Naive thymus-derived CD8-positive, alpha-beta T cell (primary cell): ENCODE data around the gene CFAP410. TPM values are rescaled to one million over a fixed set of nuclear protein-coding genes. Genes with fewer than 3 reads are reported as not detected.

ENCODE experiments used
- ATAC-seq, 2 donors: fragments of 150-1000 bp; cut with Tn5 transposase in 1 of 2; sonication (Bioruptor Pico), chemical (Tn5 transposase) in 1 of 2; 1 replicate in 1 of 2; 2 replicates in 1 of 2; pipeline ENCODE4 v1.10.0; 2021; ENCODE audit warnings: mild to moderate bottlenecking in 2 of 2, moderate library complexity in 2 of 2
- POLR2A ChIA-PET: fragments of 350-600 bp; sonication (Branson Sonifier 250); formaldehyde crosslinking; loops from one replicate; lab custom pipeline; 2021; ENCODE audit warnings: antibody characterized with exemption; lab: Charles Lee
- DNase-seq, 10 donors: peaks; one replicate each; pipeline versions ENCODE4 v3.0.0 to v3.0.0-alpha.2; 2020 to 2022
- H3K27ac Mint-ChIP-seq, 10 donors: one replicate each; pipeline ENCODE4 v1.8.0; 2020 to 2022; ENCODE audit warnings: mild to moderate bottlenecking in 10 of 10, mixed read lengths in 10 of 10, moderate library complexity in 4 of 10, inconsistent platforms in 1 of 10
- H3K27me3 Mint-ChIP-seq, 5 donors: one replicate each; pipeline ENCODE4 v1.8.0; 2021 to 2022; ENCODE audit warnings: mixed read lengths in 5 of 5
- H3K36me3 Mint-ChIP-seq, 3 donors: one replicate each; pipeline ENCODE4 v1.8.0; 2020 to 2022; ENCODE audit warnings: mixed read lengths in 3 of 3, mild to moderate bottlenecking in 2 of 3, inconsistent platforms in 1 of 3
- H3K4me1 Mint-ChIP-seq, 4 donors: one replicate each; pipeline ENCODE4 v1.8.0; 2021 to 2022; ENCODE audit warnings: mixed read lengths in 4 of 4
- H3K4me3 Mint-ChIP-seq, 10 donors: one replicate each; pipeline ENCODE4 v1.8.0; 2020 to 2022; ENCODE audit warnings: mild to moderate bottlenecking in 10 of 10, mixed read lengths in 10 of 10, moderate library complexity in 6 of 10, inconsistent platforms in 1 of 10
- H3K9me3 Mint-ChIP-seq, 9 donors: one replicate each; pipeline ENCODE4 v1.8.0; 2020 to 2022; ENCODE audit warnings: mixed read lengths in 9 of 9, mild to moderate bottlenecking in 3 of 9, inconsistent platforms in 1 of 9, moderate library complexity in 1 of 9
- polyA plus RNA-seq, 3 donors: library from polyadenylated mRNA; unstranded; fragments of 300-500 nt; fragmentation: Illumina TruSeq; gene quantifications; one replicate each; pipeline ENCODE4 v1.2.3, GENCODE V29; 2021
- total RNA-seq, 8 experiments: library from RNA in 2 of 8; stranded (reverse) in 2 of 8; gene quantifications; one replicate each; pipeline ENCODE4 v1.2.3 and lab custom pipeline; 2021 to 2026

CFAP410 gene
- total and polyA plus RNA-seq, 5 experiments from 2014 or later: 23.2 to 60.2 (median 40.6) TPM

DNA sequence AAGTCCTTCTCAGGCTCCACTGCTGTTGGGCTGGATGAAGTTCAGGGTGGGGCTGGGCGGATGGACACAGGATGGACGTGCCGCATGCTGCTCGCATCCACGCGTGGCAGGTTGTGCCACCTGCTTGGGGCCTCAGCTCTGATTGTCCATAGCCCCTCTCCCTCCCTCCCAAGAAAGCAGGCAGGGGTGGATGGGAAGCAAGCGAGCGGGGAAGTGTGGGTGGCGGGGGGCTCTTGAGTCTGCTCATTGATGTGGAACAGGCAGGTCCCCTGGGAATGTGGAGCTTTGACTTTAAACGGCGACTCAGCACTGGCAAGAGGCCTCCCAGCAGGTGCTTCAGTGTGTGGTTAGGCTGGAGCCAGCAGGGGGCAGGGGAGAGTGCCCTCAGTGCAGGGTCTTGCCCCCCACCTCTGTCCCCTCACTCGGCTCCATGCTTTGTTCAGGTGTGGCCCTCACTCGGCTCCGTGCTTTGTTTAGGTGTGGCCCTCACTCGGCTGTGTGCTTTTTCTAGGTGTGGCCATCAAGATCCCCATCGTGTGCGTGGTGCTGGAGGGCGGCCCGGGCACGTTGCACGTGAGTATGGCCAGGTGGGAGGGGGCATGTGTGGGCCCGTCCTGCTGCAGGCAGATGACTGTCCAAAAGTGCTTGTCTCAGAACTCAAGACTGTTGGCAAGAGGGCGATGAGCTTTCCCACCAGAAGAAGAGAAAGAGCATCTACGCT lies 38.2 kb upstream of the CFAP410 start:
- DNase-seq (no peak), ATAC-seq (no peak)
- Mint-ChIP-seq H3K27ac (no peak overlapping the region), H3K4me3 (no peak overlapping the region), H3K4me1 (peaks cover 15 to 32% (median 28%) of the 10 kb centered on the region in 4 donors), H3K9me3 (peaks cover 0 to 11% (median 5%) of the 10 kb centered on the region in 9 donors), H3K27me3 (peaks cover 0 to 3% (median 0%) of the 10 kb centered on the region in 5 donors), H3K36me3 (peaks cover 3 to 8% (median 6%) of the 10 kb centered on the region in 3 donors)
- POLR2A ChIA-PET: no interaction called here

DNA sequence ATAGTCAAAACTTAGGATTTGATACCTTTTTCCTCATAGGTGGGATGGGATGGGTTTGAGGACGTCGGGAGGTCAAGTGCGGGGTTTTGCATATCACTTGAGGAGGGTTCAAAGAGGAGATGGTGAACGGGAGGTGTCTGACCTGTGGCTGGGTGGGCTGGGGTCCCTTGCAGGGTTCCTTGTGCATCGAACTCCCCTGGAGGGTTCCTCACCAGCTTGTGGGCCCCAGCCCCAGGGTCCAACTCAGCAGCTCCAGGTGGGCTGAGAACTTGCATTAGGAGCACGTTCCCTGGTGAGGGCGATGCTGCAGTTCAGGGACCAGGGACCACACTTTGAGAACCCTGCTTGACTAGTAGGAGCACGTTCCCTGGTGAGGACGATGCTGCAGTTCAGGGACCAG lies 37.4 kb upstream of the CFAP410 start:
- POLR2A ChIA-PET: no interaction called here
- no peak overlapping the region for H3K4me3 Mint-ChIP-seq
- peaks cover 0 to 4% (median 0%) of the 10 kb centered on the region in 9 donors for H3K9me3 Mint-ChIP-seq
- H3K27me3 Mint-ChIP-seq: peaks cover 0 to 3% (median 0%) of the 10 kb centered on the region in 5 donors
- peaks cover 0 to 4% (median 0%) of the 10 kb centered on the region in 3 donors for H3K36me3 Mint-ChIP-seq
- peaks cover 15 to 32% (median 28%) of the 10 kb centered on the region in 4 donors for H3K4me1 Mint-ChIP-seq
- H3K27ac Mint-ChIP-seq: no peak overlapping the region
- ATAC-seq (no peak), DNase-seq (no peak)

DNA sequence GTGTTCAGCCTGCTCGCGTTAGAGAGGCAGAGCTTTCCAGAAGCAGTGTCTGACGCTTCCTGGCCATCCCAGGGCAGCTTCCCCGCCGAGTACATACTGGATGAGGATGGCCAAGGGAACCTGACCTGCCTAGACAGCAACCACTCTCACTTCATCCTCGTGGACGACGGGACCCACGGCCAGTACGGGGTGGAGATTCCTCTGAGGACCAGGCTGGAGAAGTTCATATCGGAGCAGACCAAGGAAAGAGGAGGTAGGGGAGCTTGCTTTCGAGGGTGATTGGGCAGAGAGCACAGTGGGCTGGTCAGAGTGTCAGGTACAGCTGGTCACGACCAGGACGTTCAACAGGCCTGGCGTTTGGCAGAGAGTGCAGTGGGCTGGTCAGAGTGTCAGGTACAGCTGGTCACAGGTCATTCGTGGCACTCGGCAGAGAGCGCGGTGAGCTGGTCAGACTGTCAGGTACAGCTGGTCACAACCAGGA lies 36.6 kb upstream of the CFAP410 start:
- H3K27ac Mint-ChIP-seq: peak overlapping the region in 2 of 10 donors; percentile 14 to 86
- DNase-seq: no peak
- H3K36me3 Mint-ChIP-seq: peaks cover 0 to 4% (median 0%) of the 10 kb centered on the region in 3 donors
- H3K9me3 Mint-ChIP-seq: peaks cover 0 to 2% (median 0%) of the 10 kb centered on the region in 9 donors
- peaks cover 15 to 32% (median 28%) of the 10 kb centered on the region in 4 donors for H3K4me1 Mint-ChIP-seq
- POLR2A ChIA-PET: no interaction called here
- H3K4me3 Mint-ChIP-seq: peak overlapping the region in 8 of 10 donors; percentile 20 to 79 (median 69)
- peaks cover 0 to 3% (median 0%) of the 10 kb centered on the region in 5 donors for H3K27me3 Mint-ChIP-seq
- no peak for ATAC-seq

- H3K4me3 Mint-ChIP-seq: peak overlapping the region; percentile 62 to 79 (median 69)
- H3K36me3 Mint-ChIP-seq: peaks cover 0 to 4% (median 0%) of the 10 kb centered on the region in 3 donors
- POLR2A ChIA-PET: no interaction called here
- peak overlapping the region in 3 of 10 donors; percentile 4 to 86 (median 13) for H3K27ac Mint-ChIP-seq
- no peaks in the 10 kb centered on the region for H3K9me3 Mint-ChIP-seq
- ATAC-seq: peak; percentile 42 to 74
- peaks cover 0 to 3% (median 0%) of the 10 kb centered on the region in 5 donors for H3K27me3 Mint-ChIP-seq
- H3K4me1 Mint-ChIP-seq: peaks cover 15 to 32% (median 28%) of the 10 kb centered on the region in 4 donors
- peak in 7 of 10 donors; percentile 9 to 61 (median 38) for DNase-seq
Observed at GRCh38 chr21:44375281-44375651, 36.1 kb upstream of the CFAP410 start.

GRCh38 chr21:44374601-44375280 lies 35.6 kb upstream of the CFAP410 start:
- DNase-seq: no peak
- peaks cover 0 to 3% (median 0%) of the 10 kb centered on the region in 3 donors for H3K36me3 Mint-ChIP-seq
- peak overlapping the region in 2 of 10 donors; percentile 18 to 86 for H3K27ac Mint-ChIP-seq
- POLR2A ChIA-PET: interaction anchor here (0.5 to 0.6 kb wide), 2 partner anchors 12 to 15 kb away, joined by 3 read pairs; no protein-coding TSS in a partner anchor
- no peak for ATAC-seq
- H3K27me3 Mint-ChIP-seq: peaks cover 0 to 3% (median 0%) of the 10 kb centered on the region in 5 donors
- peaks cover 15 to 32% (median 28%) of the 10 kb centered on the region in 4 donors for H3K4me1 Mint-ChIP-seq
- H3K9me3 Mint-ChIP-seq: no peaks in the 10 kb centered on the region
- peak overlapping the region; percentile 62 to 79 (median 69) for H3K4me3 Mint-ChIP-seq

DNA sequence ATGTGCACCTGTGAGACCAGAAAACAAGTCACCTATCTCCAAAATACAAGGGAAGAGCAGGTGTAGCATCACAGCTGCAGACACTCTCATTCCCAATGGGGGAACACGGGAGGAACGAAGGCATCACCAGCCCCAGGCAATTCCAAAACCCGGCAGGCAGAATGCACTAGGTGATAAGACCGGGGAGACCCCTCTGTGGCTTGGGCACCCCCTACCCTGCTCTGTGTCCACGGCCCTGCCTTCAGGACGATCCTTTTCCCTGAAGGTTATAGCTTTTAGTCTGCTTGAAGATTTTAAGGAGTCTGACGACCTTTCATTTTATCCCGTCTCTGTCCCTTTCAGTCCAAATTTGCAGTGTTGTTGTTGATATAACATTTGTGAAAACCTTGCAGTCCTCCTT lies 33.4 kb upstream of the CFAP410 start:
- peaks cover 0 to 3% (median 0%) of the 10 kb centered on the region in 5 donors for H3K27me3 Mint-ChIP-seq
- H3K4me3 Mint-ChIP-seq: no peak overlapping the region
- no peak overlapping the region for H3K27ac Mint-ChIP-seq
- POLR2A ChIA-PET: no interaction called here
- H3K4me1 Mint-ChIP-seq: peaks cover 15 to 32% (median 28%) of the 10 kb centered on the region in 4 donors
- no peaks in the 10 kb centered on the region for H3K9me3 Mint-ChIP-seq
- no peak for DNase-seq
- ATAC-seq: no peak
- no peaks in the 10 kb centered on the region for H3K36me3 Mint-ChIP-seq

DNA sequence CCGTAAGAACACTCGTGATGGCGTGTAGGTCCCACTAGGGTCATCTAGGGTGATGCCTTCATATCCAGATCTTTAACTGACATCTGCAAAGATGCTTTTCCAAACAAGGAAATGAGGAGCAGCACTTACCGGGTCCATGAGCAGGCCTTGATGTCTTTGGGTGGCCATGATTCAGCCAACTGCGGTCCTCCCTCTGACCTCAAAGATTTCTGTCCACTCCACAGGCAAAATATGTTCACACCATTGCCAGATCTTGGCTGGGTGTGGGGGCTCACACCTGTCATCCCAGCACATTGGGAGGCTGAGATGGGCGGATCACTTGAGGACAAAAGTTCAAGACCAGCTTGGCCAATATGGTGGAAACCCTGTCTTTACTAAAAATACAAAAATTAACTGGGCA lies 32.4 kb upstream of the CFAP410 start:
- Mint-ChIP-seq H3K36me3 (no peaks in the 10 kb centered on the region), H3K9me3 (no peaks in the 10 kb centered on the region), H3K4me3 (no peak overlapping the region), H3K27ac (no peak overlapping the region), H3K4me1 (peaks cover 12 to 31% (median 28%) of the 10 kb centered on the region in 4 donors), H3K27me3 (peaks cover 0 to 3% (median 0%) of the 10 kb centered on the region in 5 donors)
- POLR2A ChIA-PET: no interaction called here
- ATAC-seq (no peak), DNase-seq (peak in 1 of 10 donors; percentile 4)

GRCh38 chr21:44370786-44371410 lies 31.7 kb upstream of the CFAP410 start:
- POLR2A ChIA-PET: no interaction called here
- Mint-ChIP-seq H3K4me3 (no peak overlapping the region), H3K36me3 (no peaks in the 10 kb centered on the region), H3K27me3 (peaks cover 0 to 3% (median 0%) of the 10 kb centered on the region in 5 donors), H3K9me3 (no peaks in the 10 kb centered on the region), H3K4me1 (peaks cover 12 to 25% (median 24%) of the 10 kb centered on the region in 4 donors), H3K27ac (no peak overlapping the region)
- ATAC-seq (no peak), DNase-seq (no peak)

DNA sequence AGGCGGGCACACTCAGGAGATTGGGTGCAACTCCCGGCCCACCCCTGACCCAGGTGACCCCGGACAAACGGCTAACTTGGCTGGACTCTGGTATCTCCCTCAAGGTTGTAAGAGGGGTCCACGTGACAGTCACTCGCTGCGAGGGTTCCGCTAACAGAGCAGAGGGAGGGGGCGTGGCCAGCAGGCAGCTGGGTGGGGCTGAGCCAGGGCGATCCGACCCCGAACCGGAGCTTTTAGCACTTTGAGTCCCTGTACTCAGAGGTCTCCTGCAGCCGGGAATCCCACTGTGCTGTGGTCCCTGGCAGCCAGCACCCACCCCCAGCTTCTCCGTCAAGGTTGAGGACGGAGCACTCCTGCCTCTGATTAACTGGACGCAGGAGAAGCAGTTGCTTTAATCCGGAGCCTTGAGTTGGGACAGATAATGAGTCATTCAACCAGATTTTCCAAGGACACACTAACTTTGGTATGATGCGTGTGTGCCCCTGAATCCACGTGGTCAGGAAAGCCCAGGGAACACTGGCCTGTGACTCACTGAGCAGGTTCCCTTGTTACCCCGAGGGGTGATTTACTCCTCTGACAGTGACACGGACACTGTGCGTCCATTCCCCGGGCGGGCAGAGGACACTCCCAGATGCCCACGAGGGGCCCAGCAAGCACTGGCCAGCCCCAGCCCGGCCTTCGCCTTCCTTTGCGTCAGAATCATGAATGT lies 31.0 kb upstream of the CFAP410 start:
- H3K27me3 Mint-ChIP-seq: no peaks in the 10 kb centered on the region
- DNase-seq: no peak
- ATAC-seq: no peak
- peaks cover 5 to 18% (median 17%) of the 10 kb centered on the region in 4 donors for H3K4me1 Mint-ChIP-seq
- H3K27ac Mint-ChIP-seq: no peak overlapping the region
- no peaks in the 10 kb centered on the region for H3K9me3 Mint-ChIP-seq
- POLR2A ChIA-PET: no interaction called here
- no peaks in the 10 kb centered on the region for H3K36me3 Mint-ChIP-seq
- no peak overlapping the region for H3K4me3 Mint-ChIP-seq

DNA sequence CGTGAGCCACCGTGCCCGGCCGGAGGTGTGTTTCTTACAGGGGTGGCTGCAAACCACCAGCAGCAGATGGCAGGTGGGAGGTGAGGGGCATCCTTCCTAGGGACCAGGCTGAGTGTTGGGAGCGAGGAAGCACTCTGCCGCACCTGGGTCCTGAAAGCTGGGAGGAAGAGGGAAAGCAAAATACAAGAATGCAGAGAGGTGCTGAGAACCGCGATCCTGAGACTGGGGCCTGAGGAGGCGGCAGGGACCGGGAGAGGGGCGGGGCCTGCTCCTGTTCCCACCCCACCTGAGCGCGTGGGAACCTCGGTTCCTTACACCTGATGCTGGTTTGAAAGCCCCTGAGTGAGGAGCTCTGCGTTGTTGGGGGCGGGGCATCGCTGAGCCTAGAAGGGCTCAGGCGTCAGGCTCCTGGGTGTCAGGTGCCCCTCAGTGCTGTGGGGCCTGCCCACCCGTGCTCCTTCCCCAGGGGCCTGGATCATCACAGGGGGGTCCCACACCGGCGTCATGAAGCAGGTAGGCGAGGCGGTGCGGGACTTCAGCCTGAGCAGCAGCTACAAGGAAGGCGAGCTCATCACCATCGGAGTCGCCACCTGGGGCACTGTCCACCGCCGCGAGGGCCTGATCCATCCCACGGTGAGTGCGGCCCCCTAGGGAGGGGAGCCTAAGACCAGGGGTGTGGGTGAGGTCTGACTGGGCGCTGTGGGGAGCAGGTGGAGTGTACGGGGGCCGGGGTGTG lies 29.7 kb upstream of the CFAP410 start:
- Mint-ChIP-seq H3K36me3 (no peaks in the 10 kb centered on the region), H3K27me3 (no peaks in the 10 kb centered on the region), H3K27ac (peak overlapping the region in 1 of 10 donors; percentile 47), H3K9me3 (no peaks in the 10 kb centered on the region), H3K4me1 (peaks cover 0 to 12% (median 7%) of the 10 kb centered on the region in 4 donors), H3K4me3 (no peak overlapping the region)
- POLR2A ChIA-PET: no interaction called here
- peak in 1 of 10 donors; percentile 34 for DNase-seq
- no peak for ATAC-seq

DNA sequence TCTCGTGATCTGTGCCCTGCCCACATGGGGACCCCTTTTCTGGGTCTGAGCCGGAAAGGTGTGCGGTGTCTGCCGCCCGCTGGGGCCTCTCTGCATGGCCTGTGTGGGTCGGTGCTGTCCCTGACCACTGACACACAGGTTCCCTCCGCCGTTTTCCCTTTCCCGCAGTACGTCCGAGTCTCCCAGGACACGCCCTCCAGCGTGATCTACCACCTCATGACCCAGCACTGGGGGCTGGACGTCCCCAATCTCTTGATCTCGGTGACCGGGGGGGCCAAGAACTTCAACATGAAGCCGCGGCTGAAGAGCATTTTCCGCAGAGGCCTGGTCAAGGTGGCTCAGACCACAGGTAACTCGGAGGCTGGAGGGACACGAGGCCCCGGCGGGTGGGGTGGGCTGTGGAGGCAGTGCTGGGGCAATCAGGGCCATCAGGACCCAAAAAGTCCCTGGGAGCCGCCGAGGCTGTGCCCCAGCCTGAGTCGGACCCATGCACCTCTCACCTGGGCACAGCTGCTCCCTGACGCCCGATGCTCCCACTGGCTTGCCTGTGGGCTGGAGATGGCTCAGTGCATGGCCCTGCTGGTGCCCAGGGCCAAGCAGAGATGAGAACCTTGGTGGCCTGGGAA lies 27.5 kb upstream of the CFAP410 start:
- ATAC-seq: no peak

More for the DNA sequence above, 27.5 kb upstream of the CFAP410 start:
- Mint-ChIP-seq H3K4me1 (peaks cover 0 to 7% (median 3%) of the 10 kb centered on the region in 4 donors), H3K27ac (no peak overlapping the region), H3K36me3 (peaks cover 0 to 2% (median 0%) of the 10 kb centered on the region in 3 donors), H3K4me3 (no peak overlapping the region), H3K9me3 (peaks cover 0 to 10% (median 5%) of the 10 kb centered on the region in 9 donors), H3K27me3 (peaks cover 0 to 8% (median 0%) of the 10 kb centered on the region in 5 donors)
- DNase-seq: peak in 1 of 10 donors; percentile 44
- POLR2A ChIA-PET: no interaction called here
